ENCODE measurements around the gene RALBP1.
"Not testable (repeated sequence)": the region's sequence is repeated elsewhere in the genome, so short reads cannot be mapped to it uniquely, and the experiment has no call there.

RALBP1 gene

DNA sequence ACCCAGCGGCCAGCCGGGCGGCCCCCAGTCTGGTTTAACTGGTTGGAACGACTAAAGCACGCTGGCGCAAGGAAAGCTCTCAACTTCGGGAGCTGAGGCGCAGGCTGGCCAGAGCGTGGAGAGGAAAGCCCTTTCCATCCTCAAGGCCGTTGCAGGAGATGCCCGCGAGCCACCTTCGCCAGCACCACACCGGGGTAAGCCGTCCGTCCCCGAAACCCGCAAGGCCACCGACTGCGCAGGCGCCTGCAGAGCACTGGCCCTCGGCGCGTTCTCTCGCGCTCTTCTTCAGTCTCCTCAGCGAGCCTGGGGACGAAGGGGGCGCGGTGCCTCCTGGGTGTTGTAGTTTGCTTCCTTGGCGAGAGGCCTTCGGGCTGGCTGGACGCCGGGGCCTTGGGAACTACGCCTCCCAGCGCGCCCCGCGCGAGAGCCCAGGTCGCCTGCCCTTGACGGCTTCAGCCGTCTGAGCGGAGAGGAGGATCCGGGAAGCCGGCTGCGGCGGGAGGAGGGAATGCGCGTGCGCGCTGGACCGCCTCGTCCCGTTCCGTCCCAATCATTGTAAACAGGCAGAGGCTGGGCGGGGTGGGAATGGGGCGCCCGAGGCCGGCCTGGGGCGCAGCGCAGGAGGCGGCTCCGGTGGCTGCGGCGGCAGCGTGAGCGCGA, at the start of gene RALBP1:
Gene RALBP1 (plus strand): TSS at position 531 of the 660 bp plus-strand sequence. CDS start 37,533 bp downstream, outside the sequence.
- DNase-seq (ENCODE audit: low read depth in 2 of 2), result peak; percentile 97 to 98

GRCh38 chr18:9426753-9427152, 48.6 kb upstream of the RALBP1 start:
- no peak for DNase-seq (ENCODE audit: low read depth in 2 of 2)

- DNase-seq (ENCODE audit: low read depth in 2 of 2), result no peak
These were observed 47.0 kb upstream of the RALBP1 start for GRCh38 chr18:9428301-9428706.

DNA sequence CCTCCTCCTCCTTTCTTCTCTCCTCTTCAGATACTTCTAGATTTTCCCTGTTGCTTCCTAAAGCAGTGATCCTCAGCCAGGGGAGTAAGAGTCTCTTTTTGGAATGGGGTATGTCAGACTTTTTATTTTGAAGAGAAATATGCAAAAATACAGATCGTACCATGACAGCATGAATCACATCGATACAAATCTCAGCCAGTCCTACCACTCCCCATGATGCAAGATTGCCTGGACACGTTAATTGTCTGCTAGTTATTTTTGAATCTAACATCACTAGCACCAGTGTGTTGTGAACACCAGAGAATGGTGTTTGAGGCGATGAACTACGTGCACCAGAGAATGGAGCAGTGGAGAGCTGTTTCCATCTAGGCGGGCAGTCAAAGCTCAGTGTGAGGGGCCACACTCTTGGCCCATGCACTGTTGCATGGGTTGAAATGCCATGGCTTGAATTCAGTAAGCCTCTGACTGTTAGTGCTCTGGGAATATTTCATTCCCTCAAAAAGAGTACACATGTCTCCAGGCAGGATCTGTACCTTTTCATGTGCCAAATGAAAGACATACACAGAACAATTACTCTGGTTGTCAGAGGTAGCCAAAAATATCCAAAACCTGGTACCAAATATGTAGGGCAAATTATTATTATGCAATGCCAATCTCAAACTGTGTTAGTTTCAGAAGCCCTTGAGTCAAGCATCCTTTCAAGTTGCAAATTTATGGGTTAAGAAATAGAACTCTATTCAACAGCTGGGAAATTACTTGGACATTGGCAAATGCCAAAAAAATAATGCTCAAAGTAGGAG, 46.3 kb upstream of the RALBP1 start:
- no peak for DNase-seq (ENCODE audit: low read depth in 2 of 2)

- DNase-seq (ENCODE audit: low read depth in 2 of 2), result no peak
These were observed 45.7 kb upstream of the RALBP1 start for GRCh38 chr18:9429662-9429993.

DNA sequence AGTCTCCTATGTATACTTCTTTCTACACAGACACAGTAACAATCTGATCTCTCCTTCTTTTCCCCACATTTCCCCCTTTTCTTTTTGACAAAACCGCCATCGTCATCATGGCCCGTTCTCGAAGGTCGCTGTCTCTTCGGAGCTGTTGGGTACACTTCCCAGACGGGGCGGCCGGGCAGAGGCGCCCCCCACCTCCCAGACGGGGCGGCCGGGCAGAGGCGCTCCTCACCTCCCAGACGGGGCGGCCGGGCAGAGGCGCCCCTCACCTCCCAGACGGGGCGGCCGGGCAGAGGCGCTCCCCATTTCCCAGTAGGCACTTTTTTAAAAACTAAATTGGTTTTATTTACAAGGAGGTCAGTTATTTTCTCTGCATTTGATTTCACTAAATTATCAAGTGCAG, 45.0 kb upstream of the RALBP1 start:
- not testable (repeated sequence) for DNase-seq (ENCODE audit: low read depth in 2 of 2)

GRCh38 chr18:9431296-9431695, 44.0 kb upstream of the RALBP1 start:
- no peak for DNase-seq (ENCODE audit: low read depth in 2 of 2)

DNA sequence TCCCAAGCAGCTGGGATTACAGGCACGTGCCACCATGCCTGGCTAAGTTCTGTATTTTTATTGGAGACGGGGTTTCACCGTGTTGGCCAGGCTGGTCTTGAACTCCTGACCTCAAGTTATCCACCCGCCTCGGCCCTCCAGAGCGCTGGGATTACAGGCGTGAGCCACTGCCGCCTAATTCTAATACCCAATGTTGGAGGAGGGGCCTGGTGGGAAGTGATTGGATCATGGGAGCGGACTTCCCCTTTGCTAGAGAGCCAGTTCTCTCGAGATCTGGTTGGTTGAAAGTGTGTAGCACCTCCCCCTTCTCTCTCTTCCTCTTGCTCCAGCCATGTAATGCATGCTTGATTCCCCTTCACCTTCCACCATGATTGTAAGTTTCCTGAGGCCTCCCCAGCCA, 42.2 kb upstream of the RALBP1 start:
- DNase-seq (ENCODE audit: low read depth in 2 of 2), result not testable (repeated sequence)

DNA sequence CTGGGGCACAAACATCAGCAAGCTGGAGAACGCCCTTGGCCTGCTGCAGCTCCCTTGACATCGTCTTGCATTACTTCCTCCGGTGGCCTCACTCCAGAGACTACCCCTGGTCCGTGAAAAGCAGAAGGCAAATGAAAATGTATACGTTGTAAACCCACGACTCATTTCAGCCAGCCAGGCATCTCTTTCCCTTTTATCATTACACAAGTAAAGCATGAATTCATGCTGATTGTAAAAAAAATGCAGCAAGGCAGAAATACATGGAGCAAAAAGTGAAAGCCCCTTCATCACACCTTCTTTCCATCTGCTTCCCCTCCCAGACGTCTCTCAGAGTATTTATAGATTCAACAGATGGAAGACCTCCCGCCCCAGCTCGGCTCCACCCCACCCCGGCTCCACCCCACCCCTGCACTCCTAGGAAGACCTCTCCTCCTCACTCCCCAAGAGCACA, 41.6 kb upstream of the RALBP1 start:
- DNase-seq (ENCODE audit: low read depth in 2 of 2), result no peak

- DNase-seq (ENCODE audit: low read depth in 2 of 2), result no peak
These were observed 41.1 kb upstream of the RALBP1 start for GRCh38 chr18:9434122-9434701.

- no peak for DNase-seq (ENCODE audit: low read depth in 2 of 2)
These were observed 40.3 kb upstream of the RALBP1 start for GRCh38 chr18:9435041-9435440.

DNA sequence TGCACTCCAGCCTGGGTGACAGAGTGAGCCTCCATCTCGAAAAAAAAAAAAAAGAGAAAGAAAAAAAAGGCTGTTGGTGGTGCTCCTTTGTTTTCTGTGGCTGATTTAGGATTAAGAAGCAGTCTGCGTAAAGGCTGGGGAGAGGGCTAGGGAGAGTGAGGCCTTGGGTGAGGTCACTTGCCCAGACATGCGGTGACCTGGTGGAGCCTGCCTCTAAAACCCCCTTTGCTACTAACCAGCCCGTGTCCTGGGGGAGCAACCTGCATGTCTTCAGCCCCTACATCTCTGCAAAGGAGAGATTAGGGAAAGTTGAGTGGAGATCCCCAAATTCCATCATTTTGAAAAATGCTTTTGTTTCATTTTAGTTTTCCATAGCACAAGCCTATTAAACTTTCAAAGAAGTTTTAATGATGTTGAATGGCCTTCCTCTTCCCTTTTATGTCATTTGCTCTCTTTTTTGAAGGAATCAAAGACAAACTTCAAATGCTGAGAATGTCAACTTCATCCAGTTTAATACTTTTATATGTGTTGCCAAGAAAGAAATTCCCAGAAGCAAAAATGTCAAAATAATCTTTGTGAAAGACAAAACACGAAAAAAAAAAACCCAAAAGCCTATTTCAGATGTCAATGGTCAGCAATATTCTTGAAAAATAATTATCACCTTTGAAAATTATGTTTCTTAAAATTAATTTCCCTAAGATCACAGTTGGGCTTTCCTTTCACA, 38.9 kb upstream of the RALBP1 start:
- DNase-seq (ENCODE audit: low read depth in 2 of 2), result no peak

DNA sequence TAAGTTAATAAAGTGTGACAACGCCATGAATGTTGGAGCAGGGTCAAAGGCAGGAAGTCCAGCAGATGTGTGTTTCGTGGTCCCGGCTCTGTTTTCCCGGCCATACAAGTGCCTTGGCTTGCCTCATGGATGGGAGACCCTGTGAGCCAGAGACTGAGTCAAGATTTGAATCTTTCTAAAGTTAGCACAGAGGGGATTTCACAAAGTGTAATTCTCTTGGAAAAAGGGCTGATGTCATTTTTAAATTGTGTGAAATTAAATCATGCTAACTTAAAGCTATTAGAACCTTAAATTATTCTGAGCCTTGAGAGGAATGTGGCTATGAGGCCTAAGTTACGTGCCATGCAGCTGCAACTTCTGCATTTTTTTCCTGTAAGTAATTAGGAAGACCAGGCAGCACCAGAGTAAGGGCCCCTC, 38.3 kb upstream of the RALBP1 start:
- no peak for DNase-seq (ENCODE audit: low read depth in 2 of 2)

DNA sequence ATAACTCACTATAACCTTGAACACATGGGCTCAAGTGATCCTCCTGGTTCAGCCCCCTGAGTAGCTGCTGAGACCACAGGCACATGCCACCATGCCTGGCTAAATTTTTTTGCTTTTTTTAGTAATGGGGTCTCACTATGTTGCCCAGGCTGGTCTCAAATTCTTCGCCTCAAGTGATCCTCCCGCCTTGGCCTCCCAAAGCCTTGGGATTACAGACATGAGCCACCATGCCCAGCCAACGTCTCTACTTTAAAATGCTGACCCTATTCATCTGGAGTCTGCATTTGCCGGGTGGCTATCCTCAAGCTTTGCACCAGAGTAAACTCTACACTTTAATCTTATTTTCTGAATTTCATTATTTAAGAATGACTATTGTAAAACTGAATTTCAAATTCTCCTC, 37.6 kb upstream of the RALBP1 start:
- no peak for DNase-seq (ENCODE audit: low read depth in 2 of 2)

DNA sequence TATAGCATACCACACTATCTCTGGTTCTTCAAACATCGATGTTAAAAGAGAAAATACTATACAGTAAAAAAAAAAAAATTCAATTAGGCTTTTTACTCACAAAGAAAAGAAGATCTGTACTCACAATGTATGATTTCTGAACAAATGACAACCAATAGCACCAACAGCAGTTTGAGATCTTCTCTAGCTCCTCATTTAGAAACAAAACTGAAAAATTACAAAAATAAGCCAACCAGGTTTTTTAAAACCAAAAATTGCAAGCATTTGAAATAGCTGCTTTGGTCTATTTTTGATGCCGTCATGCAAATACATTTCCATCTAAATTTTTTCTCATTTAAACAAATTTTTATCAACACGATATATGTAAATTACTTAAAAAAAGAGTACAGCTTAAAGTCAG, 34.3 kb upstream of the RALBP1 start:
- no peak for DNase-seq (ENCODE audit: low read depth in 2 of 2)

- DNase-seq (ENCODE audit: low read depth in 2 of 2), result no peak
These were observed 30.8 kb upstream of the RALBP1 start for GRCh38 chr18:9444549-9444948.

GRCh38 chr18:9446839-9447238, 28.5 kb upstream of the RALBP1 start:
- no peak for DNase-seq (ENCODE audit: low read depth in 2 of 2)

DNA sequence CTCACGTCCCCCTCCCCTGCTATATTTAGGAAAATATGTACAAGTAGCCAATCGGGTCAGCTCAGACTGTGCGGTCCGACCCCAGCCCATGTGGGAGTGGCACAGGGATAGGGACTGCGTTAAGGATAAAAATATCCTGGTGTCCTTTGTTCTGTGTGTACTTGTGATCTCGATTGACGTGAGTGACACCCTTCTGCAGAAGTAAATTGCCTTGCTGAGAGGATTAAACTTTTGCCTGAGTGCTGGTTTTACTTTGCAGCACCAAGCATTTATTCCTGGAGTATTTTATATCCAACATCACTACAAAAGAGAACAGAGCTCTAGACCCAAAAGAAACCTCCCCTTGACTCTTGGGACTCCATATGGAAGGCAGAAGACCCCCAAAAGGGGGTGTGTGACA, 28.0 kb upstream of the RALBP1 start:
- no peak for DNase-seq (ENCODE audit: low read depth in 2 of 2)

GRCh38 chr18:9449600-9450414, 25.5 kb upstream of the RALBP1 start:
- no peak for DNase-seq (ENCODE audit: low read depth in 2 of 2)

DNA sequence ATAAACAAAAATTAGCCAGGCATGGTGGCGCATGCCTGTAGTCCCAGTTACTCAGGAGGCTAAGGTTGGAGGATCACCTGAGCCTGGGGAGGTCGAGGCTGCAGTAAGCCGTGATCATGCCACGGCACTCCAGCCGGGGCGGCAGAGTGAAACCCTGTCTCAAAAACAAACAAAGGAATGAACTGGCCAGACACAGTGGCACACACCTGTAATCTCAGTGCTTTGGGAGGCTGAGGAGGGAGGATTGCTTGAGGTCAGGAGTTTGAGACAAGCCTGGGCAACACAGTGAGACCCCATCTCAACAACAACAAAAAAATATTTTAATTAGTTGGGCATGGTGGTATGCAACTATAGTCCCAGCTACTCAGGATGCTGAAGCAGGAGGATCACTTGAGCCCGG, 24.4 kb upstream of the RALBP1 start:
- DNase-seq (ENCODE audit: low read depth in 2 of 2), result not testable (repeated sequence)

- DNase-seq (ENCODE audit: low read depth in 2 of 2), result no peak
These were observed 22.0 kb upstream of the RALBP1 start for GRCh38 chr18:9453283-9453682.

Data from stimulated activated CD4-positive, alpha-beta T cell treated with anti-CD3 and anti-CD28 coated beads, Interleukin-15, amount 100 ng/mL, for 48 hours (primary cell).